HG02759 (cell line): ENCODE results near the gene SAMD4A.

ENCODE experiments used
- ATAC-seq: cut with Tn5 transposase; IDR thresholded peaks from one replicate; pipeline ENCODE4 v1.9.1; 2021; ENCODE audit warnings: mild to moderate bottlenecking, moderate library complexity; ENCODE audit not compliant: unreplicated experiment

Gene SAMD4A

DNA sequence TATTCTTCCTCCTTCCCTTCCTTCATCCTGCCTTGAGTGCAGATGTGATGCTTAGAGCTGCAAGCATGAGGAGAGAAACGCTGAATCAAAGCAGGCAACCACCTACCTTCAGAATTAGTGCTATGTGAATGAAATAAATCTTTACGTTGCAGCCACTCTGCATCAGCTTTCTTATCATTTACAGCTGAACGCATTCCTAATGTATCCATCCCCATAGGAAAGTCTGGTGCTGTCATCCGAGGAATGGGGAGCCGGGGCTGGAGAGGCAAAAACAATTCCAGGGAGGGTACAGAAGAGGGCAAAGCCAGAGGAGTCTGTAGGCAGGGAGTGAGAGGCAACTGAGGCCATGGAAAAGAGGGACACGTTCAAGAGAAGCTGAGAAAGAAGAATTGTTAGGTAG, 245.7 kb downstream of the SAMD4A start:
- ATAC-seq = no peak

DNA sequence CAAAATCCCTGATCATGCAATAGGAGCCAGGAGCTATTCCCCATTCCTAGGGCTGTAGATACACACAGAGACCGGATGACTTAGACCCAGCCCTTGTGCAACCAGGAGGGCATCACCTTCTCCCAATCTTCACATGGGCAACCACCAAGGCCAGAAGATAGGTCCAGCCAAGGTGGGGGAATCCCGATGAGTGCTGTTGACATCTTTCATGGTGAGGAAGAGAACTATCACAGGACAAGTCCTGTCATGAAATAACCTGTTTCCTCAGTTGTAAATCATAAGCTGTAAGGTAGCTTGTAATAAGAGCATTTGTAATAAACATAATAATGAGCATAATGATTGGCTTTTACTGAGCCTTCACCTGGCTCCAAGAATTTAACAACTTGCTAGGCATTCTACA, 246.2 kb downstream of the SAMD4A start:
- ATAC-seq = no peak

DNA sequence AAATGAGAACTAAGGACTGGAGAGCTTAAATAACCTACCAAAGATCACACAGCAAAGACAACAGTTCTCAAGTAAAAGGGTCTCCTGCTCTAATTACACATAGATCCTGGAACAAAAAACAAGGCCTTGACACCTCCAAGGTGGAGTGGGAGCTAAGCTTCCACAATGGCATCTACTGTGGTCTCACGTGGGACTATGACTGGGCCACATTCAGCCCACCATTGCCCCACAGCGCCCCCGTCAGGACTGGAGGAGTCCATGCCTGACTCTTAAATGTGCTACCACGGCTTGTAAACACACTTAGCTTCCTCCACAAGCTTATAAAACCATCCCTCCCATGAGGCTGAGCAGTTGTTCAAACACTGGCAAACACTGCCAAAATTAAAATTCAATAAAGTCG, 247.1 kb downstream of the SAMD4A start:
- ATAC-seq = no peak

DNA sequence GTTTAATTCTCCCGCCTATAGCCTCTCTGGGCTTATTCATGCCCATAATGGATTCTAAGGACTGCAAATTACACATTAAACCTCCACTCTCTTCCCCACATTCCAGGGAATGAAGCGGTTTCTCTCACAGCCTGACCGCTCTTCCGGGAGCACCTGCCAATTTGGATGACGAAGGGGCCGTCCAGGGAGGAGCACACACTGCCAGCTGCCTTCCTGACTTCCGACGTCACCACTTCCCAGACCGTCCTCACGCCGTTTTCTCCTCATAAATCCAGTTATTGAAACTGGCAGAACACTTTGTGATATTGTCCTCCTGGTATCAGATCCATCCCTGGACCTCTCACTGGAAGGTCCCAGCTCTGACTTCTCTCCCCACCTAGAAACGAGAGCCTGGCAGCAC, 248.1 kb downstream of the SAMD4A start:
- ATAC-seq = no peak

DNA sequence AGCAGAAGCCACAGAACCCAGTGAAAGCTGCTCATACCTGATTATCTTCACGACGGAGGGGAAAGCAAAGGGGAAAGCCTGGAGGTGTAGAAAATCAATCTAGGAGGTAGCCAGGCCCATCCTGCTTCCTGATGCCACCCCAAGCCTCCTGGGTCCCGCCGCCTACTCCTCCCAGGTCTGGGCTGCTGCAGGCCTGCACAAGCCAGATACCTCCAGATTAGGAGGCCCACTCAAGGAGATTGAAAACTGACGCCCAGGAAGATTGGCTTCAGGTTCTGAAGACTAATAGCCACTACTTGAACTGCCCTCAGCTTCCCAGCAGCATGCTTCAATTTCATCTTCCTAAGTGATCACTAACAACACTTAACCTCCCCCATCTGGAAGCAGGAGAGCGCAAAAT, 248.6 kb downstream of the SAMD4A start:
- no peak for ATAC-seq

DNA sequence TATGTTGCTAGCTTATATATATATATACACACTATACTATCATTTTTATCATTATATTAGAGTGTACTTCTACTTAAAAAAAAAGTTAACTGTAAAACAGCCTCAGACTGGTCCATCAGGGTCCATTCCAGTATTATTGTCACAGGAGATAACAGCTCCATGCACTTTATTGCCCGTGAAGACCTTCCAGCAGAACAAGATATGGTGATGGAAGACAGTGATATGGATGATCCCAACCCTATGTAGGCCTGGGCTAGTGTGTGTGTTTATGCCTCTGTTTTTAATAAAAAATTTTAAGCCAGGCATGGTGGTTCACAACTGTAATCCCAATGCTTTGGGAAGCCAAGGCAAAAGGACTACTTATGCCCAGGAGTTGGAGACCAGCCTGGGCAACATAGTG, 249.5 kb downstream of the SAMD4A start:
- ATAC-seq = no peak

DNA sequence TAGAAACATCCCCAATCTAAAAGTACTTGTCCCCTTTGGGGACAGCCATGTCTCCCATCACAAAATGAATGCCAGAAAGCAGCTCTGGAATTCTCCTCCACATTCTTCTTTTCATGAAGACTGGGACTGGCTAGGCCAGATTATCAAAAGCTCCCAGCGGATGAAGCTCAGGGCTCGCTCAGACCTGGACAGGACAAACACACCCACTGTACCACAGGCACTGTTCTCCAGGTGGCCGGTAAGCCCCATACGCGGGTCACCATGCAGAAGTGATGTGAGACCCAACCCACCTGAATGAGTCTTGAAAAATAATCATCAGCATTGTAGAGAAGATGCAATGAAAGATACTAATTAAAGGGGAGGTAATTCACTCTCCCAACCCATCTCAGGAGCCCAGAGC, 250.6 kb downstream of the SAMD4A start:
- ATAC-seq = no peak

DNA sequence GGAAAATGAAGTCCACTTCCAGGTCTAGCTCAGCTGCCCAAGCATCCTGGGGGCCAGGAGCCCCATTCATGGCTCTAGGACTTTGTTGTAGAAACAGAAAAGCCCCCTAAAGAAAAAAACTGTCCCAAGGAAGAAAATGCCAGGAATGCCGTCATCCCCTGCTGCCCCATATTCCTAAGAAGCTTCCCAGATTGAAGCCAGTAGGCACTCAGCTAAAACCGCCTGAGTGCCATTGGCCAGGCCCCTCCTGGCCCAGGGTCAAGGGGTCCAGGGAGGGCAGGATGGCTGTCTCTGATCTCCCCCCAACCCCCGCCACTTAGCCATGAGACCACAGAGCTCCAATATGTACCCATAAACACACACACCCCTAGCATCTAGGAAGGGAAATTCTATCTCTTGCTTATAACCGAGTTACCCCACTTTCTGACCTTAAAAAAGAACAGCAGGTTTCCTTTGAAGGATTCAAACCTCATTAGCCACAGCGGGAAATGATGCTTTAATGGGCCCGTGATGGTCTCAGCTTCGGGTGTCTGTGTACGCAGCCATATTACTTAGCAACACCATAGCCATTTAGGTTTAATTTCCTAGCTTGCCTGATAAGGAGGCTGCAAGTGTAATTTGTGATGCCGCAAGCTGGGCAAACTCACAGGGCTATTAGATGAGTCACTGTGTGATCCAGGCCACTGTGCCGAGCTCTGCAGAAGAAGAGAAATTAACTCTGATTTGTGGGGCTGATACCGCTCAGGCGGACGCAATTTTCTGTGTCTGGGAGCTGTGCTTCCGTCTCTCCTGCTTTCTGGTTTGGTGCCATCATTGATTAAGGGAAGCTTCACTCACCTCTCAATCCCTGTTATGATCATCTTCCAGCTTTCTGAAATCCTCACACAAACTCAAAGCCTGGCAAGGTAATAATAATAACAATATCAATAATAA, 251.5 kb downstream of the SAMD4A start:
- ATAC-seq = no peak

DNA sequence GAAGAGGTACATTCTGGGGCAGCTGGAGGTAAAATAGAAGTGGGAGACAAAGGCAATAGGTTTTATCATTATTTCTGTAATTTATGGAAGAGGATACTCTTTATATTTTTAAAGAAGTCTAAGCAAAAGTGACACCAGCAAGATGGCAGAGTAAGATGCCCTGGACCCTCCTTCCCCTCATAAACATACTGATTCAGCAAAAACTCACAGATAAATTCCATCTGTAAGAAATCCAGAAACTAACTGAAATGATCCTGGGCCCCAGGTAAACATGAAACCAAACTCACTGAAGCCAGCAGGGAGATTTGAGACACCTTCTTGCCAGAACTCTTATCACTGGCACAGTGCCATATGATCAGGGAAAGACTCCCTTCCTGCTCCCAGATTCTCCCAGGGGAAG, 255.8 kb downstream of the SAMD4A start:
- no peak for ATAC-seq

DNA sequence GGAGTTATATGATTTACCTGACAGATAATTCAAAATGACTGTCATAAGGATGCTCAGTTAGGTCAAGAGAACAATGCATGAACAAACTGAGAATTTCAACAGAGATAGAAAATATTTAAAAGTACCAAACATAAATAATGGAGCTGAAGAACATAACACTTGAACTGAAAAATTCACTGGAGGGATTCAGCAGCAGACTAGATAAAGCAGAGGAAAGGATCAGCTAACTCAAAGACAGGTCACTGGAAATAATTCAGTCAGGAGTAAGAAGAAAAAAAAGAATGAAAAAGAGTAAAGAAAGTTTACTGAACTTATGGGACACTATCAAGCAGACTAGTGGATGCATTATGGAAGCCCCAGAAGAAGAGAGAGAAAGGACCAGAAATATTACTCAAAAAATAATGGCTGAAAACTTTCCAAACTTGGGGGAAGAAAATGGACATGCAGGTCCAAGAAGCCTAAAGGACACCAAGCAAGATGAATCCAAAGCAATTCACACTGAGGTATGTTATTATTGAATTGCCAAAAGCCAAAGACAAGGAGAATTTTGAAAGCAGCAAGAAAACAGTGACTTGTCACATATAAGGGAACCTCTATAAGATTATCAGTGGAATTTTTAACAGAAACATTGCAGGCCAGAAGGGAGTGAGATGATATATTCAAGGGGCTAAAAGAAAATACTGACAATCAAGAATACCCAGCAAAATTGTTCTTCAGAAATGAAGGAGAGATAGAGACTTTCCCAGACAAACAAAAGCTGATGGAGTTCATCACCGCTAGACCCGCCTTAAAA, 257.0 kb downstream of the SAMD4A start:
- no peak for ATAC-seq

DNA sequence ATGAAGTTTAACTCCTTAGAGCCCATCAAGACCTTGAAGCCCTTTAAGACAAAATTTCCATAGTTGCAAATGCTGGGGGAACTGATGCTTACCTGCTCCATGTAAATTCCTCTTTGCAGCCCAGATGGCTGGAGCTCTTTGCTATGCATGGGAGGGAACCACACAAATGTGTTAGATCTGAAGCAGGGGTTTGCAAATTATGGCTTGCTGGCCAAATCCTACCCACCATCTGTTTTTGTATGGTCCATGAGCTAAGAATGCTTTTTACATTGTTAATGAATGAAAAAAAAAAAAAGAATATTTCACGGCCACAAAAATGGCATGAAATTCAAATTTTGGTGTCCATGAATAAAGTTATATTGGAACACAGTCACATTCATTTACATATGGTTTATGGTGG, 261.1 kb downstream of the SAMD4A start:
- no peak for ATAC-seq

DNA sequence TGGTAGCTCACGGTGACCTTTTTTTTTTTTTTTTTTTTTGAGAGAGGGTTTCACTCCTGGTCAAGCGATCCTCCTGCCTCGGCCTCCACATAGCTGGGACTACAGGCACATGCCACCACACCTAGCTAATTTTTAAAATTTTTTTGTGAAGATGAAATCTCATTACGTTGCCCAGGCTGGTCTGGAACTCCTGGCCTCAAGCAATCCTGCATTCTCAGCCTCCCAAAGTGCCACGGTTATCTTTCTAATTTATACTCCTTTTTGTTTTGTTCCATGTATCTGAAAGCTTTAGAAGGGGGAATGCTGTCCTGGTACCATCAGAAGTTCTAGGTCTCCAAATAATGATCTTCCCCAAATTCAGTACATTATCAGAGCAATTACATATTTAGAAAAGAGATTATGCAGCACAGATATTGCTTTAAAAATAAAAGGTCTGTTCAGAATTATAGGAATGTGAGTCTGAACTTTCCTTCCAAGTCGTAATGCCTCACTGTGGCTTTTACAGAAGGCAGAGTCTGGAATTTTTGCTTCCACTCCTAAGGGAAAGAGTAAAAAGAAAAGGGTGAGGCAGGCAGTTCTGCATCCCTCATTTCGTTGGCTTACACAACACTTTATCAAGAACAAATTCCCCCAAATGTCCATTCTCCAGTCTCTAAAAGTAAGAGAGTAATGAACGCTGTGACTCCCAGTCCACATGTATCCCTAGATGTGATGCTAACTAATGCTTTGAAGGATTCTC, 262.7 kb downstream of the SAMD4A start:
- ATAC-seq = no peak

DNA sequence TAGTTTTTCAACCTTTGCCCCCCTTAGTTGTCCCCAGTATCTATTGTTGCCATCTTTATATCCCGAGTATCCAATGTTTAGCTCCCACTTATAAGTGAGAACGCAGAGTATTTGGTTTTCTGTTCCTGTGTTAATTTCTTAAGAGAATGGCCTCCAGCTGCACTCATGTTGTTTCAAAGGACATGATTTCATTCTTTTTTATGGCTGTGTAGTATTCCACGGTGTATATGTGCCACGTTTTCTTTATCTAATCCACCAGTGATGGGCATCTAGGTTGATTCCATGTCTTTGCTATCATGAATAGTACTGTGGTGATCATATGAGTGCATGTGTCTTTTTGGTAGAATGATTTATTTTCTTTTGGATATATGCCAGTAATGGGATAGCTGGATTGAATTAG, 263.7 kb downstream of the SAMD4A start:
- ATAC-seq = no peak

DNA sequence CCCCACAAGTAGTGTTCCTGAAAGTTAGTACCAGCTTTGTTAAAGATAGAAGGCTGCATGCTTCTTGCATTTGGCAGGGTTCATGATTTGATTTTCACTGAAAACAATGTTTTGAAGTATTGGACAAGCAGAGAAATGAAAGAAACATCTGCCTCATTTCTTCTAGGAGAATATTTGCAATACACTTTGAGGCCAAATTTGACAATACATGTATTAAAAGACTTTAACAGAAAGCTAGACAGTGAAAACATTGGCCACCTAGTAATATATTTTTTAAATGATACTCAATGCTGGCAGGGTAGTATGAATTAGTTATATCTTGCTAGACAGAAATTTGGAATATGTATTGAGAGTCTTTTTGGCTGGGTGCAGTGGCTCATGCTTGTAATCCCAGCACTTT, 267.2 kb downstream of the SAMD4A start:
- ATAC-seq = no peak

DNA sequence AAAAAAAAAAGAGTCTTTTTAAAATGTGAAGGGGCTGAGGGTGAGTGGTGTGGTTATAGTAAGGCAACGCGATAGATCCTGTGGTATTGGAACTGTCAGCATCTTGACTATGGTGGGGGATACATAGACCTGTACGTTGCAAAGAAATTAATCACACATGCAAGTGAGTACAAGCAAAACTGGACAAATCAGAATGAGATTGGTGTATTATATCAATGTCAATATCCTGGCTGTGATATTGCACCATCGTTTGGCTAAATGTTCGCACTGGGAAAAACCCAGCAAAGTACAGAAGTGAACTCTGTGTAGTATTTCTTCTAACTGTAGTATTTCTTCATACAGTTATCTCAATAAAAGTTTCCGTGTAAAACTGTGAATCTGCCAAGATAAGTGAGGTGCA, 267.8 kb downstream of the SAMD4A start:
- ATAC-seq = no peak

DNA sequence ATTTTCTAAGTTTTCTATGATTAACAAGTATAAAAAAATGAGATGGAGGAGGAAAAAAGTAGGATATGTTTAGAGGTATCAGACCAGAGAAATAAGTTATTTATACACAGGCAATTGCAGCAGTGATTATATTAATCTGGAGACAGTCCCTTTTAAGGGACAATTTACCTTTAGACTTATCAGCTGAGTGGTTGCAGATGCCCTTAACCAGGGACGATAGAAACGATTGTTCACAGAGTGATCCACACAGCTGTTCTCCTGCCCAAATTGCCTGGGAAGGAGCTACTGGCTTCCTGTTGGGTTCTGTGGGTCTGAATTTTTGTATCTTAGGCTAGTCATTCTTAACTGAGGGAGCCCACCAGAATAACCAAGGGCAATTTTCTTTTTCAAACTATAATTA, 269.3 kb downstream of the SAMD4A start:
- no peak for ATAC-seq

DNA sequence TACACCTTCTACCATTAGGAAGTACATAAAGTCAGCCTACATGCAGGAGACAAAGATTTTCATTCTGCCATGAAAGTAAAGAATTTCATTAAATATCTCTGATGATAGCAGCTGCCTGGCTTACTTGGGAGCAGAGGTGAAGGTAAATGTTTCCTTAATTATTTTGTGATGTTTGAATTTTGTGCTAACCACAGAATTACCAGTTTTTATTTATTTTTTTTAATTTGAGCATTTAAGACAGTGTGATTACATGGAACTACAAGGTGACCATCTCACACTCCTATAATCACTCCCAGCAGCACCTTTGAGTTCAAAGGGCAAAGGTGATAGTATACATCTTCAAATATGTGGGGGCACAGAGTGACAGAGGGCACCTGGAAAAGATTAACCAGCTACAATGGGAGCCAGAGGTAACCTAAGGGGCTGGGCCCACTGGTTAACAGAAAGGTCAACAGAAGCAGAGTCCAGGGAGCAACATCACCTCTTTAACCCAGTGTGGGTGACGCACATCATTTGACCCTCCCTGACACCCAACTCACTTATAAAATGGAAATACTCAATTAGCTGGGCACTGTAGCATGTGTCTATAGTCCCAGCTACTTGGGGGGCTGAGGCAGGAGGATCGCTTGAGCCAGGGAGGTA, 270.7 kb downstream of the SAMD4A start:
- no peak for ATAC-seq

DNA sequence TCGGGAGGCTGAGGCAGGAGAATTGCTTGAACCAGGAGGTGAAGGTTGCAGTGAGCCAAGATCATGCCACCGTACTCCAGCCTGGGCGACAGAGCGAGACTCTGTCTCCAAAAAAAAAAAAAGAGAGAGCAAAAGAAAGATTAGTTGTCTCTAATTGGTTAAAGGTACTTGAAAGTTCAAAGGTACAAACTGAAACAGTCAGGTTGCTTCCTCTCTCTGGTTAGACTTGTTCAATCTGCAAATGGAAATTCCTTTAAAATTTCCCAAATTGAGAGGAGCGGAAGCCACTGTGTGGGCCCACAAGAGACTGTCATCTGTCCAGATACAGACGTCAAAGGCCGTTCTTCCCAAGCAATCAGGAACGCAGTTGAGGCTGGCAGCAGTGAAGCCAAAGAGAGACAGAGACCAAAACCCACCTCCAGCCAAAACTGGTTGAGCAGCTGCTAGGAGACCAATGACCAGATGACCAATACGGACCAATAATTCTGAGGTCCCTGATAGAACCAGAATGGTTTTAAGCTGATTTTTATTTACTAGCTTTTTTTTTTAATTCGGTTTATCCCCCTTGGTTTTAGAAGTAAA, 272.1 kb downstream of the SAMD4A start:
- ATAC-seq = no peak

DNA sequence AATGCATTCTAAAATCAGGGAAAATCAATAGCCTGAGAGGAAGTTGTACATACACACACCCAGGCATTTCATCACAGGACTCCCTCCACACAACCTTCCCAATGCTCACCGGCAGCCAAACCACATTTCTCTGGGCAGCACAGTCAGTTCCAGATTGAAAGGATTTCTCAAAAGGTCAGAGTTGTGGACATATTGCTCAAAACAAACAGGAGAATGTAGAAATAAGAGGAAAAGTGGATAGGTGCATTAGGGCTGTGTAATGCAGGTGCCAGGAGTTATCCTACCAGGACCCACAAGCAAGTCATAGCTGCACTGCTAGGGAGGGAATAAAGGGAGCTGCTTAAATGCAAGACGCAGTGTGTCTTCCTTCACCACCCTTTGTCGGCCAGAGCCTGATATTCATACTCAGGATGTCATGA, 272.8 kb downstream of the SAMD4A start:
- no peak for ATAC-seq

DNA sequence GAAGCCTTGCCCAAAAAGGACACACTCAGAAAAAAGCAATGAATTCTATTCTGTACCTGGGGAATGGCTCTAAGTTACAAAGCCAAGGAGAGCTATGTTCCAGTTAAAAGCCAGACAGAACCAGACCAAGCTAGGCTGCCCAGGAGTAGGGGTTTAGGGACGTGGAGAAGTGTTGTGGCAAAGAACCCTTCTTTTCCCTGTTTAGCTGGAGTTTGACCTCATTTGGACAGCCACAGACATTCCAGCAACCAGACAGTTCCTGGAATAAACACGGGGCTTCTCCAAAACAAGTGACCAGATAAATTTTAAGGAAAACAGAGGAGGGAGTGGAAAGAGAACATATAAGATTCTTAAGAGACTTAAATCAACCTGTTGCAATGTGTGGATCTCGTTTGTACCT, 273.4 kb downstream of the SAMD4A start:
- ATAC-seq = no peak

DNA sequence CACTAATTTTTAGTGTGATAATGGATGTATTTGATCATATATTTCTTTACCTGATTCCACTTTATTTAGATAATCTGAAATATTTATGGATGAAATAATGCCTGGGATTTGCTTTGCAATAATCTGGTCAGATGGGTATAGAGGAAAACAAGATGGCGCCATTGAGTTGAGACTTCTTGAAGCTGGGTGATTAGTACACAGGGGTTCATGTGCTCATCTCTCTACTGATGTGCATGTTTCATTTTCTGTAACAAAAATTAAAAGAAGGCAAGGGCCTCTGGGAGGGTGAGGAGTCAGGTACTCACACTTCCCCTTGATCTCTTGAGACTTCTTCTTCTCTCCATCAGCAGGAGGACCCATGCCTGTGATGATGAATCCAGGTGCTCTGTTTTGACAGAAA, 273.9 kb downstream of the SAMD4A start:
- ATAC-seq = no peak
